ENCODE measurements around the gene CHST10.

The CHST10 gene

DNA sequence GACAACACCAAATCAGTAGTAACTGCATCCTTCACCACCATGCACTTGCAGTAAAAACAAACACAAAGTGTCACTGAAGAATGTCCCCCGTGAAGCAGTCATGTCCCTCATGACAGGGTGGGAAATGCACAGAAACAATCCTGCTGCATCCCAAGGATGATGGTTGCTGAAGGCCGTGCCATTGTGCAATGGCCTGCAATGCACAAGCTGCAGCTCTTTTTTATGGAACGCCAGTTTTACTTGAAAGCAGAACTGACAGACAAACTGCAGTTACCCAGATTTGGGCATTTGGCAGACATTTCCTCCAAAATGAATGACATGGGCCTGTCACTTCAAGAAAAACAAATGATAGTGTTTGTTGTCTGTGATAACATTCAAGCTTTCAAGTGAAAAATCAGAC lies 2.4 kb upstream of the CHST10 start:
- ChIA-PET CTCF (interaction anchor here (0.6 kb wide), 1 partner anchor 93 kb away, joined by 3 read pairs; no protein-coding TSS in a partner anchor), POLR2A (no interaction called here)
- H3K4me3 ChIP-seq (ENCODE audit: low read depth, low read length) = no peak overlapping the region
- TF ChIP-seq, protein P1, sequence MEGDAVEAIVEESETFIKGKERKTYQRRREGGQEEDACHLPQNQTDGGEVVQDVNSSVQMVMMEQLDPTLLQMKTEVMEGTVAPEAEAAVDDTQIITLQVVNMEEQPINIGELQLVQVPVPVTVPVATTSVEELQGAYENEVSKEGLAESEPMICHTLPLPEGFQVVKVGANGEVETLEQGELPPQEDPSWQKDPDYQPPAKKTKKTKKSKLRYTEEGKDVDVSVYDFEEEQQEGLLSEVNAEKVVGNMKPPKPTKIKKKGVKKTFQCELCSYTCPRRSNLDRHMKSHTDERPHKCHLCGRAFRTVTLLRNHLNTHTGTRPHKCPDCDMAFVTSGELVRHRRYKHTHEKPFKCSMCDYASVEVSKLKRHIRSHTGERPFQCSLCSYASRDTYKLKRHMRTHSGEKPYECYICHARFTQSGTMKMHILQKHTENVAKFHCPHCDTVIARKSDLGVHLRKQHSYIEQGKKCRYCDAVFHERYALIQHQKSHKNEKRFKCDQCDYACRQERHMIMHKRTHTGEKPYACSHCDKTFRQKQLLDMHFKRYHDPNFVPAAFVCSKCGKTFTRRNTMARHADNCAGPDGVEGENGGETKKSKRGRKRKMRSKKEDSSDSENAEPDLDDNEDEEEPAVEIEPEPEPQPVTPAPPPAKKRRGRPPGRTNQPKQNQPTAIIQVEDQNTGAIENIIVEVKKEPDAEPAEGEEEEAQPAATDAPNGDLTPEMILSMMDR (IDR thresholded peaks at IDR 0.05; ENCODE audit: insufficient read depth, low read length, missing control alignments) = no peak
- DNase-seq (ENCODE audit: low read depth, low spot score) = no peak

GRCh38 chr2:100418406-100418962 lies 1.0 kb upstream of the CHST10 start:
- DNase-seq (ENCODE audit: low read depth, low spot score) = no peak
- TF ChIP-seq, protein P1 (IDR thresholded peaks at IDR 0.05; ENCODE audit: insufficient read depth, low read length, missing control alignments) = no peak
- ChIA-PET POLR2A (no interaction called here), CTCF (no interaction called here)
- H3K4me3 ChIP-seq (ENCODE audit: low read depth, low read length) = no peak overlapping the region

DNA sequence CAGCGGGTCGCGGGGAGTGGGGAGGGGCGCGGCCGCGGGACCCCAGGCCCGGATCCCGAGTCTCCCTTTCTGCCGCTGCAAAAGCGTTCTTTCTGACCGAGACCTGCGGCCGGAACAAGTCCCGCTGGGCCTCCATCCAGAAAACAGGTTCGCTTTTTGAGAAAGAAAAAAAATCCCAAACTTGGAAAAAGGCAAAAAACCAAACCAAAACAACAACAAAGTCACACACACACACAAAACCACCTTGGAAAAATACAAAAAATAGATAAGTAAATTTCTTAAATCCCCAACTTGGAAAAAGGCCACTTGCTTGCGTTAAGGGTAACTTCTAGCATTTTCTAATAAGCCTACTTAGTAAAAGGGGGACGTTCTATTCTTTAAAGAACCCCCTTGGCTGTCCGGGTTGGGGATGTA lies 250 bp upstream of the CHST10 start:
- H3K4me3 ChIP-seq (ENCODE audit: low read depth, low read length) = peak overlapping the region; percentile 77
- CTCF ChIA-PET = interaction anchor here (2.0 kb wide), 1 partner anchor 37 kb away, joined by 9 read pairs; no protein-coding TSS in a partner anchor
- TF ChIP-seq, protein P1 (IDR thresholded peaks at IDR 0.05; ENCODE audit: insufficient read depth, low read length, missing control alignments) = no peak
- no peak for DNase-seq (ENCODE audit: low read depth, low spot score)
- POLR2A ChIA-PET = no interaction called here

GRCh38 chr2:100416397-100416934 lies 1.0 kb downstream of the CHST10 start:
- ChIA-PET CTCF (interaction anchor here (0.6 to 2.3 kb wide), 4 partner anchors 11 to 157 kb away, joined by 3 to 9 read pairs (median 6); no protein-coding TSS in a partner anchor), POLR2A (no interaction called here)
- H3K4me3 ChIP-seq (ENCODE audit: low read depth, low read length) = peak overlapping the region; percentile 77
- no peak for DNase-seq (ENCODE audit: low read depth, low spot score)
- TF ChIP-seq, protein P1 (IDR thresholded peaks at IDR 0.05; ENCODE audit: insufficient read depth, low read length, missing control alignments) = no peak

DNA sequence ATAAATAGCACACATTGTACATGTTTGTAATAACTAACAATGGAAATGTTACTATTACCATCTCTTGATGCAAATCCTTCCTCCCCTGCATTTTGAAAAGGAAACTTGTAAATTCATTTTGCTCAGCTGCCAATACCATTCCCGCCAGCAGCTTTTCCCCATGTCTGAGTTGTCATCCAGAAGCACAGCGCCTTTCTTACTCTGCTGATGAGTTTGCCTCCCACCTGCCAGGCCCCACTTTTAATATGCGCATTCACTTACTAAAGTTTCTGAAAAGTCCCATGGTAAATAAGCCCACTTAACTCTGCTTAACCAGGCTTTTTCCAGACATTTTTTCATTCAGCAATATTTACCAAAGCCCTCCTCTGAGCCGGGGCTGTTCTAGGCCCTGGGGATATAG lies 3.9 kb downstream of the CHST10 start:
- H3K4me3 ChIP-seq (ENCODE audit: low read depth, low read length) = no peak overlapping the region
- TF ChIP-seq, protein P1 (IDR thresholded peaks at IDR 0.05; ENCODE audit: insufficient read depth, low read length, missing control alignments) = no peak
- DNase-seq (ENCODE audit: low read depth, low spot score) = no peak
- ChIA-PET CTCF (interaction anchor here (1.7 kb wide), 2 partner anchors 9 to 33 kb away, joined by 8 read pairs; no protein-coding TSS in a partner anchor), POLR2A (no interaction called here)

DNA sequence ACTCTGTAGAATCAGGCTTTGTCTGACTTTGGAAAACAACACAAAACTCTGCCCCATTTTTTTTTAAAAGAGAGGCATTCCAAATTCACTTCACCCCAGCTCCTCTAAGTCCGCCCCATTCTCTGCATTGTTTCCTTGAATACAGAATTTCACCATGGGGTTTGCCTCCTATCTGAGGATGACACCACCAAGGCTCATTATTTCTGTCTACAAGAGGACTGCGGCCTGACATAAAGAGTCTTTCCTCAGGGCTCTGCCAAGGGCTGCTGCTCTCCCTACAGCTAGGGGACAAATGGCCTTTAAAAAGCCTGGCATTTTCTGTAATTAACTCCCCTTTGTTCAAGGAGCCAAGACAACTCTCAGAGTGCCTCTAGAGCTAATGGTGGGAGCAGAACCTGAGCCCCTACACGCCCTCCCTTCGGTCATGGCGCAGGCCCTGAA lies 4.6 kb downstream of the CHST10 start:
- no peak overlapping the region for H3K4me3 ChIP-seq (ENCODE audit: low read depth, low read length)
- ChIA-PET CTCF (interaction anchor here (1.3 to 1.7 kb wide), 3 partner anchors 9 to 151 kb away, joined by 4 to 8 read pairs (median 8); no protein-coding TSS in a partner anchor), POLR2A (no interaction called here)
- TF ChIP-seq, protein P1 (IDR thresholded peaks at IDR 0.05; ENCODE audit: insufficient read depth, low read length, missing control alignments) = no peak
- DNase-seq (ENCODE audit: low read depth, low spot score) = no peak
